HepG2 (cell line): ENCODE data around the gene KRTAP10-6.
"Not testable (repeated sequence)": the region's sequence is repeated elsewhere in the genome, so short reads cannot be mapped to it uniquely, and the experiment has no call there.

Experiments used
- CEBPB ChIP-seq: IDR thresholded peaks from 2 replicates; pipeline ENCODE4 v1.6.1; 2011; ENCODE audit warnings: low read depth, low read length, improper control_type of control experiment, borderline replicate concordance
- CTCF ChIP-seq: sonication (generic); formaldehyde crosslinking; IDR thresholded peaks from 2 replicates; pipeline ENCODE4 v1.5.0; 2020; ENCODE audit warnings: mild to moderate bottlenecking, missing genetic modification reagents, moderate library complexity
- MTA1 ChIP-seq: sonication (generic); formaldehyde crosslinking; IDR thresholded peaks from 2 replicates; pipeline ENCODE4 v1.4.0; 2020; ENCODE audit warnings: missing genetic modification reagents, mild to moderate bottlenecking, borderline replicate concordance

DNA sequence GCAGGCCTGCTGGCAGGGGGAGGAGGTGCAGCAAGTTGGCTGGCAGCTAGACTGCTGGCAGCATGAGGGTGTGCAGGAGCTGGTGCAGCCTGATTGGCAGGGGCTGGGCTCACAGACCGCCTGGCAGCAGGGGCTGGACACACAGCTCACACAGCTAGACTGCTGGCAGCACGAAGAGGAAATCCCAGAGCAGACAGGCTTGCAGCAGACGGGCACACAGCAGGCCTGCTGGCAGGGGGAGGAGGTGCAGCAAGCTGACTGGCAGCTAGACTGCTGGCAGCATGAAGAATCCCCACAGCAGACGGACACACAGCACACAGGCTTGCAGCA lies 539 bp downstream of the KRTAP10-6 start:
- not testable (repeated sequence) for TF ChIP-seq MTA1 (CRISPR knock-in tag); CTCF (CRISPR knock-in tag); CEBPB
